ACHN (cell line): ENCODE results near the gene DCLK1.
A peak's percentile ranks its signal among the peaks of the same experiment; 100 is the strongest.
"Not testable (repeated sequence)": the region's sequence is repeated elsewhere in the genome, so short reads cannot be mapped to it uniquely, and the experiment has no call there.

ENCODE experiments used
- DNase-seq: peaks from one replicate; pipeline ENCODE4 v3.0.0-alpha.2; 2015
- in situ Hi-C: cut with HindIII; loops from 2 replicates; pipeline ENCODE4 v1.10.0; 2017; ENCODE audit warnings: low sequenced_read_pairs, low pct_ligation_motif_present, low pct_unique_long_range_greater_than_20kb

The DCLK1 gene

GRCh38 chr13:35978607-35979316, 152.4 kb downstream of the DCLK1 start:
- in situ Hi-C loops: no loop called here
- DNase-seq: peak; percentile 62

DNA sequence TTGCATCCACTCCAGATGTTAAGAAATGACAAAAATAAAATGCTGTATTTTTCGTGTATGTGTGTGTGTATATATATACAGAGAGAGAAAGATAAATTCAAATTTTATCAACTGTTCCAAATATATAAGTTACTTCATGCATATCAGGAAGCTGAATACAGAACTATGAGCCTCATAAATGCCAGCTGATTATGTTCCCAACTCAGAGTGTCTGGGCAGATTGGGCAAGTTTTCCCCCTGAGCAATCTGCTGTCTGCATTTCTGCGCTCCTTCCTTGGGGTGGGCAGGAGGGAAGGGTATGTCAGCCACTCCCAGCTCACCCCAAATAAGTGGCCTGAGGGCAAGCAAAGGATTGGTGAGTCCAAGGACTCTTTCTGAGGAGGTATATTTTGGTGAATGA, 154.1 kb downstream of the DCLK1 start:
- DNase-seq: no peak
- in situ Hi-C loops: no loop called here

- in situ Hi-C loops: no loop called here
- no peak for DNase-seq
These were observed 155.1 kb downstream of the DCLK1 start for GRCh38 chr13:35976126-35976525.

- DNase-seq, in situ Hi-C loops: not testable (repeated sequence)
These were observed 164.2 kb downstream of the DCLK1 start for GRCh38 chr13:35966951-35967350.

- in situ Hi-C loops: no loop called here
- no peak for DNase-seq
These were observed 165.2 kb downstream of the DCLK1 start for GRCh38 chr13:35966024-35966423.

DNA sequence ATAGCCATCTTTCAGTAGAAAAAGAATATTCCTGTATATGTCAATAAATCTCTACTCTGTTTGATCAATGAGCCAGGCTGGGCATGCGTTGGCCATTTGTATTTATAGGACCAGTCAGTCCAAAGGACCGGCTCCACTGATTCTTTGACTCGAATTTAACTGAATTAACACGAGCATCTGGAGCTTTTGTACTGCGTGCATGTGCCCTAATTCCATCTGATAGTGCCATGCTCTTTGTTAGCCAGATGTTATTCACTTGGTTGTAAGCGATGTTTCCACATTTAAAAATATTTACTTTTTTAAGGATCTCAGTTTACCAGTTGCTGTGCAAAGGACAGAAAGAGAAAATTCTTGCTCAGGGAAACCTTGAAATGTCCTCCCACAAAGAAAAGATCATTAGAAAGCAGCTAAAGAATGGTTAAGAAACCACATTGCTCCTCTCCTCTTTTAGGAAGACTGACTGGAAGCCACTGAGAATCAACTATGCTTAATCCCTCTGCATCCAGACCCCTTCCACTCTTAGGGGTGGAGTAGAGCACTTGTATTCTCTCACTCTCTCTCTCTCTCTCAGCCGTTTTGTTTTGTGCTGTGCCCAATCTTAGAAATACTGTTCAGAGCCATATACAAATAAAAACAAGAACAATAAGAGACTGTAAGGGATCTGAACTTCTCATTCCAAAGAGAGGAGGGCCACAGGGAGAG, 165.8 kb downstream of the DCLK1 start:
- in situ Hi-C loops: no loop called here
- DNase-seq: no peak

GRCh38 chr13:35964863-35965180, 166.4 kb downstream of the DCLK1 start:
- in situ Hi-C loops: no loop called here
- DNase-seq: no peak

DNA sequence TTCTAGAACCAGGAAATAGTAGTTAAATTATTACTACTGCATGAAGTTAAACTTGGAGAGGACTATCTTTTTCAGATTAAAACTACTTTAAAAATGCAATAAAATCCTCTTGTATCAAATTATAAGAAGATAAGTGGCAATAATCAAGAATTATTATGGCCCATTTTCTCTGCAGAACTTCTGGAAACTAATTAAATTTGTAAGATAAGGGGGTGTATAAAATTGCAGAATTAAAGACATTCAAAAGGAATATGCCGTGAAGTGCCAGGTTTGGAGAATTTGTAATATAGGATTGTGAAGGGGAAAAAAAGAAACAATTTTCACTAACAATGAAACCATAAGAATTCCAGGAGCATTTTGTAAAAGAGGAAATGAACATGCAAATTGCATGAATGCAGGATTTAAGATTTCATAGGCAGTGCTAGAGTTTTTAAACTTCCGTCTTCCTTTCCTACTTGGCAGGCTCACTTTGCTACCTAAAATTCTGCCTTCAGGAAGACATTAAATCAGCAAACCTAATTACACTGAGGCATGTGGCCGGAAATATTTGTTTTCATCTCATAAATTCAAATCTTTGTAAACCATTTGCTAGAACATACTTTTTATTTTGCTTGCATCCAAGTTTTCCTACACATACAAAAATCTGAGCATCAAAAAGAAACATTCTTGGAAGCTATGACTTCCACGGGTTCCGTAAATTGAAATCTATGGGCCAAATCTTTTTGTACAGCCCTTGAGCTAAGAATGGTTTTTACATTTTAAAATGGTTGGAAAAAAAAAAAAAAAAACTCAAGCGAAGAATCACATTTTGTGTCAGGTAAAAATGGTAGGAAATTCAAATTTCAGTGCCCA, 166.9 kb downstream of the DCLK1 start:
- no peak for DNase-seq
- in situ Hi-C loops: no loop called here

GRCh38 chr13:35961461-35962220, 169.5 kb downstream of the DCLK1 start:
- DNase-seq: no peak
- in situ Hi-C loops: no loop called here

DNA sequence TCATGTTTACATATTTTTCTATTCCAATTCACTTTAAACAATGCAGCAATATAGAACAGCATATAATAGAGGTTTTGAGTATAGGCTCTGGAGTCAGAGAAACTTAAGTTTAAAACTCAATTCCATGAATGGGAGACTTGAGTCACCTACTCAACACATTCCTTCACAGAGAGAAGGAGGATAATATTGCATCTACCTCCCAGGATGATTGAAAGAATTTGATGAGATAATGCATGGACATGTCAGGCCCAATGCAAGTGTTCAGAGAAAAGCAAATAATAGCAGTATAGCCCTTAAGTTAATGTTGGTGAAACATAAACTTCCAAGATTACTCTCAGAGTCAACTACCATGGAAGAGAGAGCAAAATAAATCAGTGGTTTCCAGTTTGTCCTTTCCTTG, 170.2 kb downstream of the DCLK1 start:
- in situ Hi-C loops: no loop called here
- no peak for DNase-seq

- in situ Hi-C loops: no loop called here
- no peak for DNase-seq
These were observed 173.2 kb downstream of the DCLK1 start for GRCh38 chr13:35957996-35958395.

DNA sequence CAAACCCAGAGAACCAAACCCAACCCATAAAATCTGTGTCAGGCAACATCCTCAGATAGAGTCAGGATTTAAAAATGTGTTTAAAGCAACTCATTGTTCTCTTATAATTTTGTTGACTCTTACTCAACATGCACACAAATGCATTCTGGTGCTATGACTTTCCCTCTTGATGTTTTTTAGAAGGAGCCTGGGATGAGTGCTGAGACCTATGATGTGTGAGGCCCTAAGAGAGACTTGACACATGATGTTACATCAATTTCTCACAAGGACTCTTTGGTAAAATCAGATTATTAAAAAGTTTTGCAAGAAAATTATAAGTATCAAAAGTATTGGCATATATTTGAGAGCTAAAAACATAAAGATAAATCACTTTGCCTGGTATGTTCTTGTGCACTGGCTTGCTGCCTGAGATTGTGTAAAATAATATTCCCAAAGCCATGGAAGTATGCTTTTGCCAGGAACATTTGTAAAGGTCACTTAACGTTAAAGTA, 173.9 kb downstream of the DCLK1 start:
- no peak for DNase-seq
- in situ Hi-C loops: no loop called here

DNA sequence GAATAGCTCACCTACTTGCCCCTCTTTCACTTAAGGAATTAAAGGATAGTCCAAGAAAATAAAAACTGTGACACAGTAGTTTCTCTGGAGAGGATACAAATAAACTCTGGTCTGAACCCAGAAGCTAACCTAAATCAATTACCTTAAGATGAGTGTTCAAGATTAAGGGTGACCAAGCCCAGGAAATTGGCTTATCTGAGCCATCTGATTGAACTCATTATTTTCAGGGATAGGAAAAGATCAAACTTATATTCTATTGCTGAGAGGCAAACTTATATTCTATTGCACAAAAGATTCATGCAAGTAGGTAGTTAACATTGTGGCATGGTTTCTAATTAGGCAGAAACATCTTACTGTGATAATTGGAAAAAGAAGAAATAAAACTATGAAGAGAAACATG, 175.1 kb downstream of the DCLK1 start:
- DNase-seq: no peak
- in situ Hi-C loops: no loop called here

DNA sequence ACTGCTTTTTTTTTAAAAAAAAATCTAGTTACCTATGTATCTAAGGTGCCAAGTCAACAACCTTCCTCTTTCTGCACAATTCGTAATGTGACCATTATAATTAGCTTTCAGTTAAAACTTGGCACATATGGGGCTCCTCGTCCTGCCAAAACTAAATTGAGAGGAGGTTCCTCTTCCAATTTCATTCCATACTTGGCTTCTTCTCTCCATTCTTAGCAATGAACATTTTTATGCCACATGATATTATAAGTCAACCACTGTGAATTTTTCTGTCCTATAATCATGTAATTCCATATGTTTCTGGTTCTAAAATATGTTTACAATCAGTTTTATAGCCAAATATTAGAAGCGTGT, 177.0 kb downstream of the DCLK1 start:
- in situ Hi-C loops: no loop called here

GRCh38 chr13:35953537-35954206, 177.5 kb downstream of the DCLK1 start:
- in situ Hi-C loops: no loop called here
- peak; percentile 67 for DNase-seq

More for the DNA sequence above, 177.0 kb downstream of the DCLK1 start:
- no peak for DNase-seq

DNA sequence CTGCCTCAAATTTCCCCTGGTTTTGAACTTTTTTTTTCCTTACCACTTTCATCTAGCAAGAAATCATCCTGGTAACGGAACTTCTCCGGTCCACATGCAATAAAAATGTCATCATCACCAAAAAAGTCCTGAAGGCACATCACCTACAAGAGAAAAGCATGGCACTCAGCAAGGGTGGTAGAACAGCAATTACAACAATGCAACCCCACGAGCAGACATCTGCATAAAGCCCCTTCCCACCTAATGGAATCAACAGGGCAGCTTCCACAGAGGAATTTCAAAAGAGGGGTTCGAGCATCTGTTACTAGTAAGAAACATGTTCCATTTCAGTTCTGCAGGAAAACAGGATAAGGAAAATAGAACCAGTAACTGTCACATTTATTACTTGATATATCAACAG, 183.9 kb downstream of the DCLK1 start:
- in situ Hi-C loops: no loop called here
- no peak for DNase-seq

- DNase-seq: no peak
- in situ Hi-C loops: no loop called here
These were observed 185.8 kb downstream of the DCLK1 start for GRCh38 chr13:35945368-35945767.

GRCh38 chr13:35941374-35941773, 189.8 kb downstream of the DCLK1 start:
- in situ Hi-C loops: no loop called here
- DNase-seq: no peak
